Measurements from ENCODE around the gene ARPC4. TPM values are rescaled to one million over a fixed set of nuclear protein-coding genes. Genes with fewer than 3 reads are reported as not detected.
A peak's percentile ranks its signal among the peaks of the same experiment; 100 is the strongest.

ARPC4 gene
- total and polyA plus RNA-seq, 2 of the 13 experiments (the other 11 are each of a cell fraction or from before 2014, with no cell fraction given) = 30.1 to 83.6 TPM

DNA sequence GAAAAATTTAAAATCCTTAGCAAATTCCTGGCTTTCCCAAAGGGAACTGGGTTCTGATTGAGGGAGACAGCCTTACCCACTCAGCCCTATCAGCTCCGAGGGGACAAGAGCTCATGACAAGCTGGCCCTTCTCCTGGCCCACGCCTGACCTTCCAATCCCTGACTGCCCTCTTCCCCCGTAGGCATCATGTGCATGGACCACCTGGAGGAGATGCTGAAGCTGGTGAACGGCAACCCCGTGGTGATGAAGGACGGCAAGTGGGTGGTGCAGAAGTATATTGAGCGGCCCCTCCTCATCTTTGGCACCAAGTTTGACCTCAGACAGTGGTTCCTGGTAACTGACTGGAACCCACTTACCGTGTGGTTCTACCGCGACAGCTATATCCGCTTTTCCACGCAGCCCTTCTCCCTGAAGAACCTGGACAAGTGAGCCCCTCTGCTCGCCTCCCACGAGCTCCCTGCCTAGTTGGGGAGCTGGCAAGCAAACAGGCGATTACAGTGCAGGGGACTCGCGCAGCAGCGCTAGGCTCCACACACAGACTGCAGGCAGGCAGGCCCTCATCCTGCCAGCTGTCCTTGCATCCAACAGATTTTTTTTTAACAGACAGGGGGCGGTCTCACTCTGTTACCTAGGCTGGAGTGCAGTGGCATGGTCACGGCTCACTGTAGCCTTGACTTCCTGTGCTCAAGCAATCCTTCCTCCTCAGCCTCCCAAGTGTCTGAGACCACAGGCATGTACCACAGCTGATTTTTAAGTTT, 34.1 kb downstream of the ARPC4 start (continued):
- TF ChIP-seq ZNF687 (CRISPR knock-in tag; IDR thresholded peaks at IDR 0.05) (peak; percentile 30), DMTF1 (CRISPR knock-in tag; IDR thresholded peaks at IDR 0.05) (no peak), SMC3 (IDR thresholded peaks at IDR 0.05; ENCODE audit: low read length) (peak; percentile 12; the same call in 1 of the 2 replicates), STAG1 (CRISPR knock-in tag; IDR thresholded peaks at IDR 0.05) (peak; percentile 81), GTF3A (CRISPR knock-in tag; conservative IDR thresholded peaks at IDR 0.05) (no peak), KDM5B (CRISPR knock-in tag; IDR thresholded peaks at IDR 0.05; ENCODE audit: borderline replicate concordance) (0 out of 2 replicates have a peak, but pooled peaks have one; percentile 43), ZNF780A (CRISPR knock-in tag; IDR thresholded peaks at IDR 0.05) (no peak), ZBTB42 (CRISPR knock-in tag; IDR thresholded peaks at IDR 0.05) (no peak), ZFP91 (CRISPR knock-in tag; IDR thresholded peaks at IDR 0.05; ENCODE audit: borderline replicate concordance) (peak; percentile 36; the same call in 1 of the 2 replicates)
- TF ChIP-seq, protein P1, sequence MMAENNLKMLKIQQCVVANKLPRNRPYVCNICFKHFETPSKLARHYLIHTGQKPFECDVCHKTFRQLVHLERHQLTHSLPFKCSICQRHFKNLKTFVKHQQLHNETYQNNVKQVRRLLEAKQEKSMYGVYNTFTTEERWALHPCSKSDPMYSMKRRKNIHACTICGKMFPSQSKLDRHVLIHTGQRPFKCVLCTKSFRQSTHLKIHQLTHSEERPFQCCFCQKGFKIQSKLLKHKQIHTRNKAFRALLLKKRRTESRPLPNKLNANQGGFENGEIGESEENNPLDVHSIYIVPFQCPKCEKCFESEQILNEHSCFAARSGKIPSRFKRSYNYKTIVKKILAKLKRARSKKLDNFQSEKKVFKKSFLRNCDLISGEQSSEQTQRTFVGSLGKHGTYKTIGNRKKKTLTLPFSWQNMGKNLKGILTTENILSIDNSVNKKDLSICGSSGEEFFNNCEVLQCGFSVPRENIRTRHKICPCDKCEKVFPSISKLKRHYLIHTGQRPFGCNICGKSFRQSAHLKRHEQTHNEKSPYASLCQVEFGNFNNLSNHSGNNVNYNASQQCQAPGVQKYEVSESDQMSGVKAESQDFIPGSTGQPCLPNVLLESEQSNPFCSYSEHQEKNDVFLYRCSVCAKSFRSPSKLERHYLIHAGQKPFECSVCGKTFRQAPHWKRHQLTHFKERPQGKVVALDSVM (CRISPR knock-in tag; IDR thresholded peaks at IDR 0.05) = peak; percentile 22; the same call in 1 of the 2 replicates
- TF ChIP-seq, protein P2, sequence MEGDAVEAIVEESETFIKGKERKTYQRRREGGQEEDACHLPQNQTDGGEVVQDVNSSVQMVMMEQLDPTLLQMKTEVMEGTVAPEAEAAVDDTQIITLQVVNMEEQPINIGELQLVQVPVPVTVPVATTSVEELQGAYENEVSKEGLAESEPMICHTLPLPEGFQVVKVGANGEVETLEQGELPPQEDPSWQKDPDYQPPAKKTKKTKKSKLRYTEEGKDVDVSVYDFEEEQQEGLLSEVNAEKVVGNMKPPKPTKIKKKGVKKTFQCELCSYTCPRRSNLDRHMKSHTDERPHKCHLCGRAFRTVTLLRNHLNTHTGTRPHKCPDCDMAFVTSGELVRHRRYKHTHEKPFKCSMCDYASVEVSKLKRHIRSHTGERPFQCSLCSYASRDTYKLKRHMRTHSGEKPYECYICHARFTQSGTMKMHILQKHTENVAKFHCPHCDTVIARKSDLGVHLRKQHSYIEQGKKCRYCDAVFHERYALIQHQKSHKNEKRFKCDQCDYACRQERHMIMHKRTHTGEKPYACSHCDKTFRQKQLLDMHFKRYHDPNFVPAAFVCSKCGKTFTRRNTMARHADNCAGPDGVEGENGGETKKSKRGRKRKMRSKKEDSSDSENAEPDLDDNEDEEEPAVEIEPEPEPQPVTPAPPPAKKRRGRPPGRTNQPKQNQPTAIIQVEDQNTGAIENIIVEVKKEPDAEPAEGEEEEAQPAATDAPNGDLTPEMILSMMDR (CRISPR knock-in tag; IDR thresholded peaks at IDR 0.05) = peak; percentile 68
- TF ChIP-seq, protein P3, sequence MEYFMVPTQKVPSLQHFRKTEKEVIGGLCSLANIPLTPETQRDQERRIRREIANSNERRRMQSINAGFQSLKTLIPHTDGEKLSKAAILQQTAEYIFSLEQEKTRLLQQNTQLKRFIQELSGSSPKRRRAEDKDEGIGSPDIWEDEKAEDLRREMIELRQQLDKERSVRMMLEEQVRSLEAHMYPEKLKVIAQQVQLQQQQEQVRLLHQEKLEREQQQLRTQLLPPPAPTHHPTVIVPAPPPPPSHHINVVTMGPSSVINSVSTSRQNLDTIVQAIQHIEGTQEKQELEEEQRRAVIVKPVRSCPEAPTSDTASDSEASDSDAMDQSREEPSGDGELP (IDR thresholded peaks at IDR 0.05; ENCODE audit: borderline replicate concordance, low read depth) = peak; percentile 31; the same call in 1 of the 2 replicates

Measured in HepG2 (cell line).